HG03520 (cell line): Measurements from ENCODE around the gene GRIN3A.

Experiments
- ATAC-seq: cut with Tn5 transposase; IDR thresholded peaks from one replicate; pipeline ENCODE4 v1.9.1; 2021; ENCODE audit warnings: mild to moderate bottlenecking, moderate library complexity; ENCODE audit not compliant: unreplicated experiment

The GRIN3A gene

GRCh38 chr9:101706261-101706798, 32.1 kb downstream of the GRIN3A start:
- no peak for ATAC-seq

- ATAC-seq = peak; percentile 78
Observed at GRCh38 chr9:101705135-101705661, 33.2 kb downstream of the GRIN3A start.

- ATAC-seq = no peak
Observed at GRCh38 chr9:101702257-101702656, 36.2 kb downstream of the GRIN3A start.

- ATAC-seq = no peak
Observed at GRCh38 chr9:101693546-101694336, 44.7 kb downstream of the GRIN3A start.

GRCh38 chr9:101691657-101692056, 46.8 kb downstream of the GRIN3A start:
- ATAC-seq = no peak

- no peak for ATAC-seq
Observed at GRCh38 chr9:101689039-101689438, 49.4 kb downstream of the GRIN3A start.

GRCh38 chr9:101684665-101685064, 53.8 kb downstream of the GRIN3A start:
- no peak for ATAC-seq

GRCh38 chr9:101683236-101683635, 55.2 kb downstream of the GRIN3A start:
- ATAC-seq = no peak

GRCh38 chr9:101677861-101678260, 60.6 kb downstream of the GRIN3A start:
- no peak for ATAC-seq

GRCh38 chr9:101675341-101675740, 63.1 kb downstream of the GRIN3A start:
- ATAC-seq = no peak

GRCh38 chr9:101674165-101674564, 64.3 kb downstream of the GRIN3A start:
- no peak for ATAC-seq

- ATAC-seq = no peak
Observed at GRCh38 chr9:101673642-101674041, 64.8 kb downstream of the GRIN3A start.

- ATAC-seq = no peak
Observed at GRCh38 chr9:101671567-101671966, 66.9 kb downstream of the GRIN3A start.

GRCh38 chr9:101668421-101668820, 70.0 kb downstream of the GRIN3A start:
- ATAC-seq = no peak

GRCh38 chr9:101664453-101664852, 74.0 kb downstream of the GRIN3A start:
- ATAC-seq = no peak

GRCh38 chr9:101652601-101653175, 85.8 kb downstream of the GRIN3A start:
- no peak for ATAC-seq

GRCh38 chr9:101650142-101650541, 88.3 kb downstream of the GRIN3A start:
- peak; percentile 91 for ATAC-seq

GRCh38 chr9:101648493-101648892, 90.0 kb downstream of the GRIN3A start:
- no peak for ATAC-seq

- ATAC-seq = no peak
Observed at GRCh38 chr9:101639785-101640665, 98.4 kb downstream of the GRIN3A start.

GRCh38 chr9:101639311-101639710, 99.1 kb downstream of the GRIN3A start:
- ATAC-seq = no peak

- no peak for ATAC-seq
Observed at GRCh38 chr9:101636247-101636646, 102.2 kb downstream of the GRIN3A start.
